Right atrium auricular region (tissue), 2 donors: ENCODE data around the gene C20orf204. TPM values are rescaled to one million over a fixed set of nuclear protein-coding genes. Genes with fewer than 3 reads are reported as not detected.

Experiments
- DNase-seq: peaks from one replicate; pipeline ENCODE4 v3.0.0-alpha.2; 2019; ENCODE audit warnings: low spot score
- H3K27ac ChIP-seq, 2 donors: fragments of 200-600 bp; sonication (generic); 1 replicate in 1 of 2; 2 replicates in 1 of 2; pipeline ENCODE4 v1.5.1; 2016 to 2019
- H3K27me3 ChIP-seq, 2 donors: fragments of 200-600 bp; sonication (generic); one replicate each; pipeline versions ENCODE4 v1.5.1 to v1.6.0; 2017 to 2019
- H3K36me3 ChIP-seq: fragments of 200-600 bp; sonication (generic); one replicate; pipeline ENCODE4 v1.5.1; 2016
- H3K4me1 ChIP-seq, 2 donors: fragments of 200-600 bp; sonication (generic); one replicate each; pipeline versions ENCODE4 v1.5.1 to v1.6.0; 2017 to 2019
- H3K4me3 ChIP-seq, 2 donors: fragments of 200-600 bp; sonication (generic); 1 replicate in 1 of 2; 2 replicates in 1 of 2; pipeline ENCODE4 v1.5.1; 2017 to 2019; ENCODE audit warnings: mild to moderate bottlenecking in 1 of 2, moderate library complexity in 1 of 2
- H3K9me3 ChIP-seq, 2 donors: fragments of 200-600 bp; sonication (generic); one replicate each; pipeline ENCODE4 v1.5.1; 2019
- CTCF ChIP-seq, 2 donors: fragments of 200-600 bp; sonication (generic); IDR thresholded peaks; one replicate each; pipeline ENCODE4 v1.5.1; 2019; ENCODE audit warnings: antibody characterized with exemption in 2 of 2
- total RNA-seq, 2 donors: library from RNA; depleted of rRNA; stranded (reverse); fragments of >200 nt; gene quantifications; one replicate each; pipeline ENCODE4 v1.1.0, GENCODE V29; 2016

C20orf204 gene
- total RNA-seq, 2 donors from 2014 or later, result 0.07 to 0.35 TPM

GRCh38 chr20:64025101-64025825 is 10.7 kb upstream of the C20orf204 start:
- no peak for DNase-seq
- Histone ChIP-seq H3K36me3 (peaks cover 91% of the 10 kb centered on the region), H3K4me1 (no peaks in the 10 kb centered on the region)

GRCh38 chr20:64025826-64026412 is 10.1 kb upstream of the C20orf204 start:
- H3K4me3 ChIP-seq, result no peak overlapping the region
- no peaks in the 10 kb centered on the region for H3K4me1 ChIP-seq
- no peak overlapping the region for H3K27ac ChIP-seq
- no peak for DNase-seq
- H3K27me3 ChIP-seq, result no peaks in the 10 kb centered on the region
- TF ChIP-seq CTCF (IDR thresholded peaks at IDR 0.05), result no peak
- no peaks in the 10 kb centered on the region for H3K9me3 ChIP-seq
- peaks cover 94% of the 10 kb centered on the region for H3K36me3 ChIP-seq

More at GRCh38 chr20:64025101-64025825, 10.7 kb upstream of the C20orf204 start:
- no peaks in the 10 kb centered on the region for H3K9me3 ChIP-seq
- no peak overlapping the region for H3K4me3 ChIP-seq
- H3K27me3 ChIP-seq, result no peaks in the 10 kb centered on the region
- TF ChIP-seq CTCF (IDR thresholded peaks at IDR 0.05), result no peak
- H3K27ac ChIP-seq, result no peak overlapping the region

- Histone ChIP-seq H3K9me3 (no peaks in the 10 kb centered on the region), H3K27me3 (no peaks in the 10 kb centered on the region), H3K4me1 (no peaks in the 10 kb centered on the region), H3K27ac (no peak overlapping the region), H3K4me3 (no peak overlapping the region), H3K36me3 (peaks cover 96% of the 10 kb centered on the region)
- no peak for DNase-seq
- no peak for TF ChIP-seq CTCF (IDR thresholded peaks at IDR 0.05)
These were observed 7.8 kb upstream of the C20orf204 start for GRCh38 chr20:64027981-64028685.

GRCh38 chr20:64029293-64030117 is 6.5 kb upstream of the C20orf204 start:
- no peak for TF ChIP-seq CTCF (IDR thresholded peaks at IDR 0.05)
- Histone ChIP-seq H3K4me1 (no peaks in the 10 kb centered on the region), H3K4me3 (no peak overlapping the region), H3K36me3 (peaks cover 94% of the 10 kb centered on the region), H3K9me3 (no peaks in the 10 kb centered on the region), H3K27ac (no peak overlapping the region), H3K27me3 (no peaks in the 10 kb centered on the region)
- DNase-seq, result no peak

GRCh38 chr20:64030371-64031134 is 5.4 kb upstream of the C20orf204 start:
- Histone ChIP-seq H3K4me1 (no peaks in the 10 kb centered on the region), H3K9me3 (no peaks in the 10 kb centered on the region), H3K27me3 (no peaks in the 10 kb centered on the region), H3K27ac (no peak overlapping the region), H3K4me3 (no peak overlapping the region), H3K36me3 (peaks cover 84% of the 10 kb centered on the region)
- no peak for TF ChIP-seq CTCF (IDR thresholded peaks at IDR 0.05)
- no peak for DNase-seq
